DND-41 (cell line): ENCODE measurements around the gene WRAP73.

ENCODE experiments used
- CTCF ChIP-seq: IDR thresholded peaks from 2 replicates; pipeline ENCODE4 v1.5.1; 2012; ENCODE audit warnings: borderline replicate concordance, low read length, moderate library complexity, mild to moderate bottlenecking; ENCODE audit not compliant: poor library complexity, severe bottlenecking; ENCODE audit errors: extremely low read depth
- EZH2 ChIP-seq: IDR thresholded peaks from 3 replicates; pipeline ENCODE4 v1.6.1; 2012; ENCODE audit warnings: borderline replicate concordance, low read depth, mild to moderate bottlenecking, moderate library complexity, low read length, inconsistent platforms; ENCODE audit not compliant: severe bottlenecking

- TF ChIP-seq CTCF (no peak), EZH2 (no peak)
Observed at GRCh38 chr1:3641046-3641760, 8.7 kb downstream of the WRAP73 start.
